Mesendoderm (in vitro differentiated cells): ENCODE results near the gene AICDA.
"Not testable (repeated sequence)": the region's sequence is repeated elsewhere in the genome, so short reads cannot be mapped to it uniquely, and the experiment has no call there.

Experiments
- DNase-seq: peaks from one replicate; pipeline ENCODE4 v3.0.0; 2013
- H2AK5ac ChIP-seq: 2 replicates; pipeline ENCODE4 v1.6.1; 2013; ENCODE audit warnings: low read length, inconsistent platforms
- H2BK120ac ChIP-seq: 2 replicates; pipeline ENCODE4 v1.6.1; 2013; ENCODE audit warnings: low read depth, mild to moderate bottlenecking, low read length, moderate library complexity, mixed read lengths
- H2BK15ac ChIP-seq: replicated peaks from 2 replicates; pipeline ENCODE4 v1.6.1; 2013; ENCODE audit warnings: low read depth, mild to moderate bottlenecking, moderate library complexity
- H2BK5ac ChIP-seq: 2 replicates; pipeline ENCODE4 v1.6.1; 2013; ENCODE audit warnings: low read length, inconsistent platforms
- H3K18ac ChIP-seq: 2 replicates; pipeline ENCODE4 v1.6.1; 2013; ENCODE audit warnings: mild to moderate bottlenecking, low read length, mixed read lengths
- H3K23ac ChIP-seq: one replicate; pipeline ENCODE4 v1.6.1; 2013; ENCODE audit warnings: low read length
- H3K27ac ChIP-seq: 2 replicates; pipeline ENCODE4 v1.5.1; 2013; ENCODE audit warnings: low read depth, mild to moderate bottlenecking, inconsistent platforms, low read length, moderate library complexity
- H3K27me3 ChIP-seq: 2 replicates; pipeline ENCODE4 v1.6.1; 2013; ENCODE audit warnings: low read length, control low read depth, mild to moderate bottlenecking, inconsistent platforms; ENCODE audit not compliant: insufficient read depth, poor library complexity
- H3K36me3 ChIP-seq: 2 replicates; pipeline ENCODE4 v1.6.1; 2013; ENCODE audit warnings: low read length, inconsistent platforms; ENCODE audit not compliant: control insufficient read depth, insufficient read depth
- H3K4ac ChIP-seq: one replicate; pipeline ENCODE4 v1.6.1; 2013; ENCODE audit warnings: low read depth, mild to moderate bottlenecking, low read length, moderate library complexity
- H3K4me1 ChIP-seq: 2 replicates; pipeline ENCODE4 v1.6.1; 2013; ENCODE audit warnings: low read depth, low read length, inconsistent platforms; ENCODE audit not compliant: control insufficient read depth
- H3K4me2 ChIP-seq: 2 replicates; pipeline ENCODE4 v1.6.1; 2013; ENCODE audit warnings: low read length
- H3K4me3 ChIP-seq: 2 replicates; pipeline ENCODE4 v1.5.1; 2013; ENCODE audit warnings: mild to moderate bottlenecking, low read length
- H3K56ac ChIP-seq: one replicate; pipeline ENCODE4 v1.6.1; 2013; ENCODE audit warnings: low read length
- H3K79me1 ChIP-seq: 2 replicates; pipeline ENCODE4 v1.6.1; 2013; ENCODE audit warnings: low read length, inconsistent platforms
- H3K79me2 ChIP-seq: 2 replicates; pipeline ENCODE4 v1.6.1; 2013; ENCODE audit warnings: mild to moderate bottlenecking, low read length; ENCODE audit not compliant: control insufficient read depth, insufficient read depth
- H3K9ac ChIP-seq: 2 replicates; pipeline ENCODE4 v1.6.1; 2013; ENCODE audit warnings: low read length, inconsistent platforms
- H4K5ac ChIP-seq: one replicate; pipeline ENCODE4 v1.6.1; 2013; ENCODE audit warnings: low read length
- H4K8ac ChIP-seq: one replicate; pipeline ENCODE4 v1.6.1; 2013; ENCODE audit warnings: low read depth, mild to moderate bottlenecking, control low read depth, low read length, moderate library complexity
- WGBS: extraction: QIAGEN DNeasy Blood & Tissue Kit; methylation state at CpG from one replicate; pipeline ENCODE4 v1.1.7; 2013; ENCODE audit warnings: low lambda C conversion rate, missing lambda C conversion rate; ENCODE audit not compliant: insufficient coverage; ENCODE audit errors: extremely low coverage; 5-methylcytosine and 5-hydroxymethylcytosine counted together

AICDA gene

GRCh38 chr12:8629486-8630033 is 16.9 kb upstream of the AICDA start:
- no peaks in the 10 kb centered on the region for H3K79me2 ChIP-seq
- H3K27me3 ChIP-seq: no peaks in the 10 kb centered on the region
- H2AK5ac ChIP-seq: no peak overlapping the region
- H3K18ac ChIP-seq: peak overlapping the region; percentile 78
- no peaks in the 10 kb centered on the region for H3K36me3 ChIP-seq
- no peak overlapping the region for H3K23ac ChIP-seq
- no peak overlapping the region for H3K27ac ChIP-seq
- no peak overlapping the region for H2BK15ac ChIP-seq
- no peak overlapping the region for H3K4me3 ChIP-seq
- DNase-seq: no peak
- no peaks in the 10 kb centered on the region for H3K4me1 ChIP-seq
- WGBS: no CpG with 5 or more reads among the region's 3 CpGs
- no peak overlapping the region for H3K4me2 ChIP-seq
- H3K9ac ChIP-seq: no peak overlapping the region
- no peak overlapping the region for H3K56ac ChIP-seq
- H4K5ac ChIP-seq: no peak overlapping the region
- no peak overlapping the region for H4K8ac ChIP-seq
- no peak overlapping the region for H2BK5ac ChIP-seq
- no peak overlapping the region for H3K4ac ChIP-seq
- H3K79me1 ChIP-seq: no peaks in the 10 kb centered on the region
- peak overlapping the region; percentile 61 for H2BK120ac ChIP-seq

DNA sequence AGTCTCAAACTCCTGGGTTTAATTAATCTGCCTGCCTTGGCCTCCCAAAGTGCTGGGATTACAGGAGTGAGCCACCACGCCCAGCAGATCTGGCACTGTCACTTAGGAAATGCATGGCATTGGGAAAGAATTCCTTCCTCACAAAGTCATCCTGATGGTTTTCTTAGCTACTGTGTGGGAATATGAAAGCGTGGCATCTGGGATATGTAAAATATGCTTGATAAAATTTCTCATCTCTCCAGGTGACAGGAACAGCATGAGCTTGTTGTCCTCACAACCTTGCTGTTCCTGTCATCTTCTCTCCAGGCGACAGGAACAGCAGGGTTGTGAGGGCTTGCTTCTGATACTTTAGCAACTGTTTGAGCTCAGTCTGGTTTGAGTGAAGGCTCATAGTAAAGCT is 16.1 kb upstream of the AICDA start:
- Histone ChIP-seq H2BK120ac (no peak overlapping the region), H3K9ac (no peak overlapping the region), H3K4me1 (no peaks in the 10 kb centered on the region), H2BK15ac (no peak overlapping the region), H2BK5ac (no peak overlapping the region), H3K27me3 (no peaks in the 10 kb centered on the region), H3K18ac (no peak overlapping the region), H4K5ac (no peak overlapping the region), H3K79me1 (no peaks in the 10 kb centered on the region), H3K36me3 (no peaks in the 10 kb centered on the region), H4K8ac (no peak overlapping the region), H3K4me3 (no peak overlapping the region), H3K79me2 (no peaks in the 10 kb centered on the region), H3K4me2 (no peak overlapping the region), H3K27ac (no peak overlapping the region), H3K23ac (no peak overlapping the region), H3K4ac (no peak overlapping the region), H3K56ac (no peak overlapping the region), H2AK5ac (no peak overlapping the region)
- no CpG with 5 or more reads among the region's 3 CpGs for WGBS
- DNase-seq: peak; percentile 56

- H3K18ac ChIP-seq, H3K4me3 ChIP-seq, H3K4ac ChIP-seq, H2AK5ac ChIP-seq, H3K79me2 ChIP-seq, H2BK120ac ChIP-seq, H4K5ac ChIP-seq, H3K27ac ChIP-seq, H2BK15ac ChIP-seq, H2BK5ac ChIP-seq, H3K27me3 ChIP-seq, H3K4me2 ChIP-seq, DNase-seq, H4K8ac ChIP-seq, H3K79me1 ChIP-seq, H3K56ac ChIP-seq, H3K9ac ChIP-seq, H3K23ac ChIP-seq, H3K36me3 ChIP-seq, H3K4me1 ChIP-seq: not testable (repeated sequence)
- WGBS: no CpG with 5 or more reads among the region's 26 CpGs
Observed at GRCh38 chr12:8624750-8625149, 12.1 kb upstream of the AICDA start.

- Histone ChIP-seq H4K5ac (no peak overlapping the region), H3K4me2 (no peak overlapping the region), H2BK120ac (peak overlapping the region; percentile 28), H4K8ac (no peak overlapping the region), H3K18ac (no peak overlapping the region), H3K27ac (no peak overlapping the region), H3K56ac (no peak overlapping the region), H3K79me1 (no peaks in the 10 kb centered on the region), H3K27me3 (no peaks in the 10 kb centered on the region), H3K23ac (no peak overlapping the region), H3K4me1 (no peaks in the 10 kb centered on the region), H3K4me3 (no peak overlapping the region), H2AK5ac (no peak overlapping the region), H2BK15ac (no peak overlapping the region), H3K36me3 (no peaks in the 10 kb centered on the region), H2BK5ac (no peak overlapping the region), H3K9ac (no peak overlapping the region), H3K4ac (no peak overlapping the region), H3K79me2 (no peaks in the 10 kb centered on the region)
- no CpG with 5 or more reads among the region's 4 CpGs for WGBS
- no peak for DNase-seq
Observed at GRCh38 chr12:8622646-8623045, 10.0 kb upstream of the AICDA start.

GRCh38 chr12:8615206-8615605 is 2.5 kb upstream of the AICDA start:
- Histone ChIP-seq H3K18ac (no peak overlapping the region), H3K36me3 (no peaks in the 10 kb centered on the region), H2BK5ac (no peak overlapping the region), H3K27ac (no peak overlapping the region), H3K27me3 (no peaks in the 10 kb centered on the region), H2BK120ac (no peak overlapping the region), H2BK15ac (no peak overlapping the region), H3K4me3 (no peak overlapping the region), H3K23ac (no peak overlapping the region), H4K5ac (no peak overlapping the region), H3K79me2 (no peaks in the 10 kb centered on the region), H2AK5ac (no peak overlapping the region), H3K79me1 (no peaks in the 10 kb centered on the region), H3K4me2 (no peak overlapping the region), H3K56ac (no peak overlapping the region), H3K4me1 (peaks cover 2% of the 10 kb centered on the region), H4K8ac (no peak overlapping the region), H3K4ac (no peak overlapping the region), H3K9ac (no peak overlapping the region)
- DNase-seq: no peak
- WGBS: no CpG with 5 or more reads among the region's 6 CpGs

- no CpG with 5 or more reads among the region's 1 CpG for WGBS
- H3K56ac ChIP-seq, H3K18ac ChIP-seq: not testable (repeated sequence)
Observed at GRCh38 chr12:8613881-8614280, 1.2 kb upstream of the AICDA start.

More at GRCh38 chr12:8613881-8614280, 1.2 kb upstream of the AICDA start:
- DNase-seq, H3K79me2 ChIP-seq, H3K4me2 ChIP-seq, H2BK5ac ChIP-seq, H3K4ac ChIP-seq, H3K27me3 ChIP-seq, H2BK120ac ChIP-seq, H3K23ac ChIP-seq, H3K79me1 ChIP-seq, H3K27ac ChIP-seq, H2AK5ac ChIP-seq, H3K36me3 ChIP-seq, H4K5ac ChIP-seq, H3K4me3 ChIP-seq, H3K9ac ChIP-seq, H2BK15ac ChIP-seq, H4K8ac ChIP-seq, H3K4me1 ChIP-seq: not testable (repeated sequence)
